AG09309 (cell line): ENCODE data around the gene ADAM21.

Experiments used
- DNase-seq: peaks from one replicate; pipeline ENCODE4 v3.0.0-alpha.2; 2010; ENCODE audit warnings: low read depth
- H3K4me3 ChIP-seq: 2 replicates; pipeline ENCODE4 v1.5.1; 2011; ENCODE audit warnings: mild to moderate bottlenecking, low read depth, low read length, moderate library complexity; ENCODE audit not compliant: control insufficient read depth
- TF ChIP-seq, protein P1 (sequence below): IDR thresholded peaks from 2 replicates; pipeline ENCODE4 v1.5.1; 2011; ENCODE audit warnings: mild to moderate bottlenecking, low read depth, low read length, inconsistent platforms; ENCODE audit not compliant: insufficient read depth, control insufficient read depth; ENCODE audit errors: missing control alignments

Gene ADAM21

DNA sequence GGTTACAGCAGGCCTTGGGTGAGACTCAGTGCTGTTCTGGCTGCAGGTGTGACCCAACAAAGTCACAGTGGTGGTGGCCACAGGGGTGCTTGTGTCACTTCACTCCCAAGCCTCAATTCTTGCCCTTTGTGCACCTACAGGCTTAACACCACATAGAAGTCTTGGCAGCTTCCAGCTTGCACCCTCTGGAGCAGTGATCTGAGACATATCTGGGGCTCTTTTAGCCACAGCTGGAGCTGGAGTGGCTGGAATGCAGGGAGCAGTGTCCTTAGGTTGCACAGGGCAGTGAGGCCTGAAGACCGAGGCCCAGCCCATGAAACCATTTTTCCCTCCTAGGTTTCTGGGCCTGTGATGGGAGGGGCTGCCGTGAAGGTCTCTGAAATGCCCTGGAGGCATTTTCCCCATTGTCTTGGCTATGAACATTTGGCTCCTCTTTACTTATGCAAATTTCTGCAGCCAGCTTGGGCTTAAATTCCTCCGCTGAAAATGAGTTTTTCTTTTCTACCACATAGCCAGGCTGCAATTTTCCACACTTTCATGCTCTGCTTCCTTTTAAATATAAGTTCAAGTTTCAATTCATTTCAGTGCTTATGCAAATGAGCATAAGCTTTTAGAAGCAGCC, 37.7 kb downstream of the ADAM21 start:
- no peak overlapping the region for H3K4me3 ChIP-seq
- DNase-seq = no peak
- TF ChIP-seq, protein P1, sequence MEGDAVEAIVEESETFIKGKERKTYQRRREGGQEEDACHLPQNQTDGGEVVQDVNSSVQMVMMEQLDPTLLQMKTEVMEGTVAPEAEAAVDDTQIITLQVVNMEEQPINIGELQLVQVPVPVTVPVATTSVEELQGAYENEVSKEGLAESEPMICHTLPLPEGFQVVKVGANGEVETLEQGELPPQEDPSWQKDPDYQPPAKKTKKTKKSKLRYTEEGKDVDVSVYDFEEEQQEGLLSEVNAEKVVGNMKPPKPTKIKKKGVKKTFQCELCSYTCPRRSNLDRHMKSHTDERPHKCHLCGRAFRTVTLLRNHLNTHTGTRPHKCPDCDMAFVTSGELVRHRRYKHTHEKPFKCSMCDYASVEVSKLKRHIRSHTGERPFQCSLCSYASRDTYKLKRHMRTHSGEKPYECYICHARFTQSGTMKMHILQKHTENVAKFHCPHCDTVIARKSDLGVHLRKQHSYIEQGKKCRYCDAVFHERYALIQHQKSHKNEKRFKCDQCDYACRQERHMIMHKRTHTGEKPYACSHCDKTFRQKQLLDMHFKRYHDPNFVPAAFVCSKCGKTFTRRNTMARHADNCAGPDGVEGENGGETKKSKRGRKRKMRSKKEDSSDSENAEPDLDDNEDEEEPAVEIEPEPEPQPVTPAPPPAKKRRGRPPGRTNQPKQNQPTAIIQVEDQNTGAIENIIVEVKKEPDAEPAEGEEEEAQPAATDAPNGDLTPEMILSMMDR = no peak

DNA sequence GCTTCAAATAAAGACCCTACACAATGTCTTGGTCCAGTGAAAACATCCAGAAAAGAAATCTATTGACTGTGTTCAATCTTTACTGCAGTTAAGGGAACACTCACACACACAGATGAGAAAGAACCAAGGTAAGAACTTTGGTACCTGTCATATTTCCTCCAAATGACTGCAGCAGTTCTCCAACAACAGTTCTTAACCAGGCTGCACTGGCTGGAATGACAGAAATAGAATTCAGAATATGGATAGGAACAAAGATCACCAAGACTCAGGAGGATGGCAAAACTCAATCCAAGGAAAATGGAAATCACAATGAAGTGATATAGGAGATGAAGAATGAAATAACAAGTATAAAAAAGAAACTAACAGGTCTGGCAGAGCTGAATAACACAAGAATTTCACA, 46.2 kb downstream of the ADAM21 start:
- DNase-seq = no peak
- TF ChIP-seq, protein P1 = no peak
- H3K4me3 ChIP-seq = no peak overlapping the region
